GM18507 (cell line): ENCODE results near the gene CGB5.
"Not testable (repeated sequence)": the region's sequence is repeated elsewhere in the genome, so short reads cannot be mapped to it uniquely, and the experiment has no call there.

Source experiments
- DNase-seq: peaks from one replicate; pipeline ENCODE4 v3.0.0; 2011; ENCODE audit warnings: low read depth; ENCODE audit not compliant: insufficient read length; ENCODE audit errors: extremely low spot score
- FAIRE-seq: peaks from 2 replicates; lab custom pipeline; 2011; peaks lifted over from hg19 to GRCh38; lab: Jason Lieb, UNC

The CGB5 gene

GRCh38 chr19:49020342-49020741 is 23.3 kb upstream of the CGB5 start:
- DNase-seq (no peak), FAIRE-seq (no peak)

DNA sequence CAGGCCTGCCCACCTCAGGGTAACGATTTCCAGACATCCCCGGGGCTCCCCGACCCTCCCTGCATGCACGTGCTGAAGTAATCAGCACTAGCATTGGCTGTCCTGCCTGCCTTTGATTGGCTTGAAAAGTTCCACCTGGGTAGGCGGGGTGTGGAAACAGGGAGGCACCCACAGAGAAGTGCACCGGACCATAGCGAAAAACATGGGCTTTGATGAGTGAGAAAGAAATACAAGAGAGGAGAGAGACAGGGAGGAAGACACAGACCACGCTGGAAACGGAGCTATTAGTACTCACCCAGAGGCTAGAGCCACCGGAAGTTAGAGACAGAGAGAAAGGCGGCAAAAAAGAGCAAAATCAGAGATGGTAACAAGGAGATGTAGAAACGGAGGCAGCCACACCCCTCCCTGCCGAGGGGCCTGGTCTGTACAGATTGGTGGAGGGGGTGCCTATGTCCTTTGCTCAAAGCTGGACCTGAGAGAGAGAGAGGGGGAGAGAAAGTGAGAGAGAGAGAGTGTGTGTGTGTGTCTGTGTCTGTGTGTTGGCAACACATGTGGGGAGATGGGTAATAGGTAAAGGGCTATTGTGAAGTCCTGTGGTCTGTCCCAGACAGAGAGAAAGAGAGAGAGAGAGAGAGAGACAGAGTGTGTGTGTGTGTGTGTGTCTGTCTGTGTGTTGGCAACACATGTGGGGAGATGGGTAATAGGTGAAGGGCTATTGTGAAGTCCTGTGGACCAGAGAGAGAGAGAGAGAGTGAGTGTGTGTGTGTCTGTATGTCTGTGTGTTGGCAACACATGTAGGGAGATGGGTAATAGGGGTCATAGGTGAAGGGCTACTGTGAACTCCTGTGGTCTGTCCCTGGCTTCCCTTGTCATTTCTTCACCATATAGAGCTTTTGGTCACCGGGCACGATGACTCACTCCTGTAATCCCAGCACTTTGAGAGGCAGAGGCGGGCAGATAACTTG is 22.4 kb upstream of the CGB5 start:
- FAIRE-seq (no peak), DNase-seq (no peak)

DNA sequence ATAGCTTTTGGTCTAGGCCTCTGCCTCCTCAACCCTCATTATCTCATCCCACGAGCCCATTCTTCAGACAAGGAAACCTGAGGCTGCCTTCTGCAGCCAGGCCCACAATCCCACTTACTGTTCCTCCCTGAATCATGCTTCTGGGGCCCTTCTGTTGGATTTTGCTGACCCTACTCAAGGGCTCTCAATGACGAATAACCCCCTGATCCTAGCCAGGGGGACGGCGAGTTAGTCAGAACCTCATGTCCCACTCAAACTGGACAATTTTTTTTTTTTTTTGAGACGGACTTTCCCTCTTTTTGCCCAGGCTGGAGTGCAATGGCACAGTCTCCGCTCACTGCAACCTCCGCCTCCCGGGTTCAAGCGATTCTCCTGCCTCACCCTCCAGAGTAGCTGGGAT is 21.5 kb upstream of the CGB5 start:
- DNase-seq (no peak), FAIRE-seq (no peak)

DNA sequence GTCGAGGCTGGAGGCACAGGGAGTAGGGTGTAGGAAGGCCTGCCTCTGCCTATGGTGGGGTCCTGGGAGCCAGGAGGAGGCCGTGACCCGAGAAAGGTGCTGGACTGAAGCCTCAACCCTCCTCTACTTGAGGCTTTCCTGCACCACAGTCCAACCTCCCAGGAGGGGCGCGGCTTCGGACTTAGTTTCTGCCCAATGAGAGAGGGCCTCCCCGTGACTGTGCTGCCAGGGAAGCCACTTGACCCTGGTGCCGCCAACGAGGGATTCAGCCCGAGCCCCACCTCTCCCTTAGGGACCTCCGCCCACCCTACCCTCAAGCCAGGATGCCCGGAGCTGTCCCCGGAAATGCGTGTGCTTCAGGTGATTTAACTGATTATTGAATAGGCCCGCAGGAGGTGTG is 19.4 kb upstream of the CGB5 start, which contains the start of gene CGB3:
TSS of gene CGB3 (minus strand) at position 101 of the 400 bp plus-strand sequence. CDS start 362 bp downstream, outside the sequence.
- FAIRE-seq, DNase-seq: not testable (repeated sequence)

DNA sequence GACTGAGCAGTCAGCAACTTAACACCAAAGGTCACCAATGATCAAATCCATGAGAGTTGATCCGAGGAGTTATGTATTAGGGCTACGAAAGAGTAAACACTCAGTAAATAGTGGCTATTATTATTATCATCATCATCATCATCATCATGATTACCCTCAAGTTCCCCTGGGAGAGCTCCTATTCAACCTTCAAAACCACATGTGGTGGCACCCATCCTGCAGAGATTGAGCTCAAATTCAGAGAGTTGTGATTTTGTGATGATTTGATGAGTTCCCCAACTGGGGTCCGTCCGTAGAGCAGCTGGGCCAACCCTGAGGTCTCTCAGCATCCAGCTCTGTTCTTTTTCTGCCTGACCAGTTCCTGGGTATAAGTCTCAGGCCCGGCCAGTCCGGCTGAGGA is 18.6 kb upstream of the CGB5 start:
- not testable (repeated sequence) for DNase-seq, FAIRE-seq

DNA sequence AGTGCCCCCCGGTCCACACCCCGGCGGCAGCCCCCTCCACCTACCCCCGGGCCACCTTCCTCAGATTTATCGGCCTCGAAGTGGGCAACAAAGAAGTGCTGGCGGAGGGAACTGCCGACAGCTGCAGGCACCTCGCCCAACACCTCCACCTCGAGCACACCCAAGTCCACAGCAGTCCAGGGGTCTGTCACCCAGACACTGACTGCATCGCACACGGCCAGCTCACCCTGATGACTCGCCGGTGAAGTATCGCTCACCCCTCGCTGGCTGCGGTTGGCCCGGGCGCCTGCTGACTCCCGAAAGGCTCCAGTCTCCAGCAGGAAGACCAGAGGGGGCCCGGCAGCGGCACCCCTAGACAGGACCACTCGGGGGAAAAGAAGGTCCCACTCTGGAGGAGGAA is 18.0 kb upstream of the CGB5 start:
- not testable (repeated sequence) for DNase-seq, FAIRE-seq

DNA sequence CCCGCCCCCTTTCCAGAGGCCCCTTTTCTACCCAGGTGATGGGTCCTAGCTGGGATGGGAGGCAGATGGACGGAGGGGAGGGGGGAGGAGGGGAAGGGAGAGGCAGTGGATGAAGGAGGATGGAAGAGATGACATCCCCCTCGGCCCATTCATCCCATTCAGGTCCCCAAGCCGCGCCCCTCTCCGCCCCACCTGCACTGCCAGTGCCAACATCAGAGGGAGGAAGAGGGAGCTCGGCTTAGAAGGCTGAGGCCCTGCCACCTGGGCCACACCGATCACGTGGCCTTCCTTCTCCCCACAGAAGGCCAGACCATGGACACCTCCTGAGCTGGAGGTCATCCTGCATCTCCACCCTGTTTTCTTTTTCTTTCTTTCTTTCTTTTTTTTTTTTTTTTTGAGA is 15.0 kb upstream of the CGB5 start:
- not testable (repeated sequence) for DNase-seq, FAIRE-seq

DNA sequence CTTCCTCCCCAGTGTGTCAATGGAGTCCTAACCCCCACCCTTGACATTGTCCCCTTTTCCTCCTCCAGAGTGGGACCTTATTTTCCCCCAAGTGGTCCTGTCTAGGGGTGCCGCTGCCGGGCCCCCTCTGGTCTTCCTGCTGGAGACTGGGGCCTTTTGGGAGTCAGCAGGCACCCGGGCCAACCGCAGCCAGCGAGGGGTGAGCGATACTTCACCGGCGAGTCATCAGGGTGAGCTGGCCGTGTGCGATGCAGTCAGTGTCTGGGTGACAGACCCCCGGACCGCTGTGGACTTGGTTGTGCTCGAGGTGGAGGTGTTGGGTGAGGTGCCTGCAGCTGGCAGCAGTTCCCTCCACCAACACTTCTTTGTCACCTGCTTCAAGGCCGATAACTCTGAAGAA is 13.9 kb upstream of the CGB5 start:
- FAIRE-seq, DNase-seq: not testable (repeated sequence)

DNA sequence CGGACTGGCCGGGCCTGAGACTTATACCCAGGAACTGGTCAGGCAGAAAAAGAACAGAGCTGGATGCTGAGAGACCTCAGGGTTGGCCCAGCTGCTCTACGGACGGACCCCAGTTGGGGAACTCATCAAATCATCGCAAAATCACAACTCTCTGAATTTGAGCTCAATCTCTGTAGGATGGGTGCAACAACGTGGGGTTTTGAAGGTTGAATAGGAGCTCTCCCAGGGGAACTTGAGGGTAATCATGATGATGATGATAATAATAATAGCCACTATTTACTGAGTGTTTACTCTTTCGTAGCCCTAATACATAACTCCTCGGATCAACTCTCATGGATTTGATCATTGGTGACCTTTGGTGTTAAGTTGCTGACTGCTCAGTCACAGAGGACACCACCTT is 13.3 kb upstream of the CGB5 start:
- not testable (repeated sequence) for FAIRE-seq

GRCh38 chr19:49031642-49032301 is 11.9 kb upstream of the CGB5 start, which contains the start of gene CGB2:
Gene CGB2 (plus strand): TSS chr19:49031890. CDS start chr19:49032096, 206 bp downstream.
- not testable (repeated sequence) for DNase-seq, FAIRE-seq

More for the DNA sequence above, 13.3 kb upstream of the CGB5 start:
- not testable (repeated sequence) for DNase-seq

- DNase-seq = not testable (repeated sequence)
Observed at GRCh38 chr19:49036815-49037214, 6.8 kb upstream of the CGB5 start, which contains the start of gene CGB1. Gene CGB1 (minus strand): TSS chr19:49036895. CDS start chr19:49036711, 184 bp downstream.

GRCh38 chr19:49038111-49038510 is 5.5 kb upstream of the CGB5 start:
- DNase-seq, FAIRE-seq: not testable (repeated sequence)

More at GRCh38 chr19:49036815-49037214, 6.8 kb upstream of the CGB5 start, which contains the start of gene CGB1:
- FAIRE-seq = not testable (repeated sequence)

DNA sequence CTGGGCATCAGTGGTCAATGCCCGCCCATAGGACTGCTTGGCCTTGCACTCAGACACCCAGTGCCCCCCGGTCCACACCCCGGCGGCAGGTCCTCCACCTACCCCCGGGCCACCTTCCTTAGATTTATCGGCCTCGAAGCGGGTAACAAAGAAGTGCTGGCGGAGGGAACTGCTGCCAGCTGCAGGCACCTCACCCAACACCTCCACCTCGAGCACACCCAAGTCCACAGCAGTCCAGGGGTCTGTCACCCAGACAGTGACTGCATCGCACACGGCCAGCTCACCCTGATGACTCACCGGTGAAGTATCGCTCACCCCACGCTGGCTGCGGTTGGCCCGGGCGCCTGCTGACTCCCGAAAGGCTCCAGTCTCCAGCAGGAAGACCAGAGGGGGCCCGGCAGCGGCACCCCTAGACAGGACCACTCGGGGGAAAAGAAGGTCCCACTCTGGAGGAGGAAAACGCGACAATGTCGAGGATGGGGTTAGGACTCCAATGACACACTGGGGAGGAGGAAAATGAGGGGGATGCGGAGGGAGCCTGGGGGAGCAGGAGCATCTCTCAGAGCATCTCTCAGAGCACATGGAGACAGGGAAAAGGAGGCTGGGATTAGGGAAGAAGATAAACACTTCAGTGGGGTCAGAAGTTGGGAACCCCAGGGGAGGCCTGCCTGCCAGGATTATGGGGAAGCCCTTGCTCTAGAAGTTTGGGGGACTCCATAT is 4.9 kb upstream of the CGB5 start:
- not testable (repeated sequence) for DNase-seq

DNA sequence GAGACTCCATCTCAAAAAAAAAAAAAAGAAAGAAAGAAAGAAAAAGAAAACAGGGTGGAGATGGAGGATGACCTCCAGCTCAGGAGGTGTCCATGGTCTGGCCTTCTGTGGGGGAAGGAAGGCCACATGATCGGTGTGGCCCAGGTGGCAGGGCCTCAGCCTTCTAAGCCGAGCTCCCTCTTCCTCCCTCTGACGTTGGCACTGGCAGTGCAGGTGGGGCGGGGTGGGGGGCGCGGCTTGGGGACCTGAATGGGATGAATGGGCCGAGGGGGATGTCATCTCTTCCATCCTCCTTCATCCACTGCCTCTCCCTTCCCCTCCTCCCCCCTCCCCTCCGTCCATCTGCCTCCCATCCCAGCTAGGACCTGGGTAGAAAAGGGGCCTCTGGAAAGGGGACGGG is 3.9 kb upstream of the CGB5 start:
- DNase-seq, FAIRE-seq: not testable (repeated sequence)

More for the DNA sequence above, 4.9 kb upstream of the CGB5 start:
- not testable (repeated sequence) for FAIRE-seq

DNA sequence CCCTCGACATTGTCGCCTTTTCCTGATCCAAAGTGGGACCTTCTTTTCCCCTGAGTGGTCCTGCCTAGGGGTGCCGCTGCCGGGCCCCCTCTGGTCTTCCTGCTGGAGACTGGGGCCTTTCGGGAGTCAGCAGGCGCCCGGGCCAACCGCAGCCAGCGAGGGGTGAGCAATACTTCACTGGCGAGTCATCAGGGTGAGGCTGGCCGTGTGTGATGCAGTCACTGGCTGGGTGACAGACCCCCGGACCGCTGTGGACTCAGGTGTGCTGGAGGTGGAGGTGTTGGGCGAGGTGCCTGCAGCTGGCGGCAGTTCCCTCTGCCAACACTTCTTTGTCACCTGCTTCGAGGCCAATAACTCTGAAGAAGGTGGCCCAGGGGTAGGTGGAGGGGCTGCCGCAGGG is 1.5 kb upstream of the CGB5 start:
- DNase-seq (no peak), FAIRE-seq (no peak)

DNA sequence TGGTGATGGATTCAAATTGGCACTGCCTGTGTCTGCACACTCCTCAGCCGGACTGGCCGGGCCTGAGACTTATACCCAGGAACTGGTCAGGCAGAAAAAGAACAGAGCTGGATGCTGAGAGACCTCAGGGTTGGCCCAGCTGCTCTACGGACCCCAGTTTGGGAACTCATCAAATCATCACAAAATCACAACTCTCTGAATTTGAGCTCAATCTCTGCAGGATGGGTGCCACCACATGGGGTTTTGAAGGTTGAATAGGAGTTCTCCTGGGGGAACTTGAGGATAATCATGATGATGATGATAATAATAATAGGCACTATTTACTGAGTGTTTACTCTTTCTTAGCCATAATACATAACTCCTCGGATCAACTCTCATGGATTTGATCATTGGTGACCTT is 982 bp upstream of the CGB5 start:
- not testable (repeated sequence) for FAIRE-seq, DNase-seq

GRCh38 chr19:49049011-49049410 is 5.4 kb downstream of the CGB5 start, which contains the start of gene CGB8:
Gene CGB8 (minus strand): TSS chr19:49049111. CDS start chr19:49048739, 372 bp downstream.
- not testable (repeated sequence) for DNase-seq, FAIRE-seq

DNA sequence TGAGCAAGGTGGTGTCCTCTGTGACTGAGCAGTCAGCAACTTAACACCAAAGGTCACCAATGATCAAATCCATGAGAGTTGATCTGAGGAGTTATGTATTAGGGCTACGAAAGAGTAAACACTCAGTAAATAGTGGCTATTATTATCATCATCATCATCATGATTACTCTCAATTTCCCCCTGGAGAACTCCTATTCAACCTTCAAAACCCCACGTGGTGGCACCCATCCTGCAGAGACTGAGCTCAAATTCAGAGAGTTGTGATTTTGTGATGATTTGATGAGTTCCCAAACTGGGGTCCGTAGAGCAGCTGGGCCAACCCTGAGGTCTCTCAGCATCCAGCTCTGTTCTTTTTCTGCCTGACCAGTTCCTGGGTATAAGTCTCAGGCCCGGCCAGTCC is 6.2 kb downstream of the CGB5 start:
- FAIRE-seq, DNase-seq: not testable (repeated sequence)
